Gastroesophageal sphincter (tissue), 3 donors: ENCODE measurements around the gene PPP2R5B.

Experiments used
- CTCF ChIP-seq, 4 experiments: fragments of 200-600 bp in 2 of 4; fragments of 450-650 bp in 2 of 4; sonication (generic) in 1 of 4; IDR thresholded peaks; one replicate each; pipeline ENCODE4 v1.5.1; 2017 to 2019; ENCODE audit warnings: antibody characterized with exemption in 4 of 4, mild to moderate bottlenecking in 2 of 4, moderate library complexity in 2 of 4
- POLR2A ChIP-seq, 2 donors: fragments of 450-650 bp; IDR thresholded peaks; one replicate each; pipeline ENCODE4 v1.6.1; 2017; ENCODE audit warnings: antibody characterized with exemption in 2 of 2, mild to moderate bottlenecking in 2 of 2, moderate library complexity in 1 of 2

- no peak for TF ChIP-seq CTCF (IDR thresholded peaks at IDR 0.05)
- TF ChIP-seq POLR2A (IDR thresholded peaks at IDR 0.05), result no peak
Measured at GRCh38 chr11:64887234-64887756, 37.2 kb upstream of the PPP2R5B start.
